ENCODE results near the gene ABCB8.

The ABCB8 gene

DNA sequence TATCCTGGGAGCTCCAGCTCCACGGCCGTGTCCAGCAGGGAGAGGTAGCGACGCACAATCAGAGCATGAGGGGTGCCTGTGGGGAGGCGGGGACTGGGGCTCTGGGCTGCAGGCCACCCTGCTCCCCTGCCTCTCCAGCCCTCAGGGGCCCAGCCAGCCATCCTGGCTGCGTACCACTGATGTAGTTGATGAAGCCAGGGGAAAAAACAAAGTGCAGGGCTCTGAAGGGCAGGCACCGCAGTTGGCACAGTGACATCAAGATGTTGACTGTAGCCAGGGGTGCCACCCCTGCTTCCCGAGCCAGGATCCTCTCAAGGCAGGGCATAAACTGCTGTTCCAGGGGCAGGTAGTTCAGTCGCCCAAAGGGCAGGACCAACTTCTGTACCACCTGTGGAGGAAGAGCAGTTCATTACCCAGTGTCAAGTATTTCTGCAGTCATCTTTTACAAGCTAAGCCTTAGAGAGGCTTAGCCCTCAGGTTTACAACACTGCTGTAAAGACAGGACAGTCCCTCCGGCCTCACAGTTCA is 49.5 kb downstream of the ABCB8 start (continued):
- TF ChIP-seq ZBTB1 (tag by site-specific recombination; IDR thresholded peaks at IDR 0.05): no peak
- 0 out of 2 replicates have a peak, but pooled peaks have one; percentile 29 for TF ChIP-seq ZNF629 (tag by site-specific recombination; IDR thresholded peaks at IDR 0.05)
- TF ChIP-seq ZNF155 (tag by site-specific recombination; IDR thresholded peaks at IDR 0.05): no peak
- TF ChIP-seq ZNF510 (tag by site-specific recombination; IDR thresholded peaks at IDR 0.05; ENCODE audit: insufficient replicate concordance): no peak
- no peak for TF ChIP-seq ZNF311 (tag by site-specific recombination; IDR thresholded peaks at IDR 0.05; ENCODE audit: borderline replicate concordance)
- no peak for TF ChIP-seq MEIS1 (CRISPR knock-in tag; IDR thresholded peaks at IDR 0.05; ENCODE audit: borderline replicate concordance)
- TF ChIP-seq ZNF302 (tag by site-specific recombination; IDR thresholded peaks at IDR 0.05; ENCODE audit: low read depth): no peak
- peak; percentile 89 for TF ChIP-seq SCRT2 (tag by site-specific recombination; IDR thresholded peaks at IDR 0.05)

DNA sequence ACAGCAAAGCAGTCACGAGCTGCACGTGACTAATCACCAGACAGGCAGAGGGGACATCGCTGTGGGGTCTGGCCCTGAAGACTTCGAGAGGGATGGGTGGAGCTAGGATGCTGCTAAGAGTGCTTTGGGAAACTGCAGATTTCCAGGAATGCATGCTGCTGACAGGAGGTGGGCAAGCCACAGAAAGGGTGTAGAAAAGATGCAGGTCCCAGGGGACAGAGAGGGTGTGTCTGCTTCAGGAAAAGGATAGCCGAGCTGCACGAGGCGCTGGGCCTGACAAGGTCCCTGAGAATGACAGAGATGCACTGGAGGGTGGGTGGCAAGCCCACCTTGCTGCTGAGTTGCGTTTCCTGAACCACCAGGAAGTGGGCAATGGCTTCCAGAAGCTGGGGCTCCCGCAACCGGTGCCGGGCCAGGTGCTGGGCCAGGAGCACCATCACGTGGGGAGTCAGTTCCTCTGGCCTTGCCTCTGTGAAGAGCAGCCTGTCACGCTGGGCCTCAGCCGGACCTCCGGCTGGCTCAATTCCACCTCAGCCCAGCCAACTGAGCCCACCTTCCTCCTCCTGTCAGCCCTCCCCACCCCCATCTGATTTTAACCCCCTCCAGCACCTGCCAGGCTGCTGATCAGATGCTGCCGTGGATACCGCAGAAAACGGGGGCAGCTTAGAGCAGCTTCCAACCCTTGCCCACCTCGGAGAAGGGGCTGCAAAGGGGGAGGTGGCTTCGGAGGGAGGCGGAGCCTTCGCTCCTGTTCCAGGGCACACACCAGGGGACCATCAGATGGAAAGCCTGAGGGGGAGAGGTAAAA is 50.2 kb downstream of the ABCB8 start:
- Histone ChIP-seq H3K36me3 (ENCODE audit: control insufficient read depth in 2 of 2, insufficient read depth in 1 of 2, low read length in 2 of 2) (peaks cover under 1 to 61% of the 10 kb centered on the region in 2 experiments; a peak in 2 of 3 replicates), H3K9me3 (ENCODE audit: control insufficient read depth, insufficient read depth, low read depth, low read length) (no peaks in the 10 kb centered on the region), H3K27ac (ENCODE audit: extremely low read depth, low read depth, low read length) (no peak overlapping the region), H3K4me3 (ENCODE audit: low read depth, low read length) (no peak overlapping the region), H3K4me1 (ENCODE audit: control insufficient read depth, insufficient read depth, low read length) (peaks cover 7% of the 10 kb centered on the region; the same call in 1 of the 2 replicates)
- ChIA-PET POLR2A (interaction anchor here (1.2 to 4.8 kb wide), 6 partner anchors 9 to 50 kb away, joined by 3 to 22 read pairs (median 6); partner anchors contain the start of genes ABCB8 and CDK5), CTCF (interaction anchor here (0.6 to 1.2 kb wide), 4 partner anchors 15 to 97 kb away, joined by 3 to 4 read pairs (median 4); no protein-coding TSS in a partner anchor)
- no peak for TF ChIP-seq ZNF777 (tag by site-specific recombination; IDR thresholded peaks at IDR 0.05; ENCODE audit: borderline replicate concordance)
- no peak for TF ChIP-seq ZNF140 (tag by site-specific recombination; IDR thresholded peaks at IDR 0.05)
- TF ChIP-seq ZNF600 (tag by site-specific recombination; IDR thresholded peaks at IDR 0.05): 0 out of 2 replicates have a peak, but pooled peaks have one; percentile 20
- no peak for TF ChIP-seq ZNF837 (tag by site-specific recombination; IDR thresholded peaks at IDR 0.05)
- TF ChIP-seq KLF9 (tag by site-specific recombination; IDR thresholded peaks at IDR 0.05; ENCODE audit: low read depth): peak; percentile 74
- no peak for TF ChIP-seq KLF7 (tag by site-specific recombination; IDR thresholded peaks at IDR 0.05; ENCODE audit: borderline replicate concordance)
- TF ChIP-seq ZNF37A (tag by site-specific recombination; IDR thresholded peaks at IDR 0.05): no peak
- TF ChIP-seq, protein P1, sequence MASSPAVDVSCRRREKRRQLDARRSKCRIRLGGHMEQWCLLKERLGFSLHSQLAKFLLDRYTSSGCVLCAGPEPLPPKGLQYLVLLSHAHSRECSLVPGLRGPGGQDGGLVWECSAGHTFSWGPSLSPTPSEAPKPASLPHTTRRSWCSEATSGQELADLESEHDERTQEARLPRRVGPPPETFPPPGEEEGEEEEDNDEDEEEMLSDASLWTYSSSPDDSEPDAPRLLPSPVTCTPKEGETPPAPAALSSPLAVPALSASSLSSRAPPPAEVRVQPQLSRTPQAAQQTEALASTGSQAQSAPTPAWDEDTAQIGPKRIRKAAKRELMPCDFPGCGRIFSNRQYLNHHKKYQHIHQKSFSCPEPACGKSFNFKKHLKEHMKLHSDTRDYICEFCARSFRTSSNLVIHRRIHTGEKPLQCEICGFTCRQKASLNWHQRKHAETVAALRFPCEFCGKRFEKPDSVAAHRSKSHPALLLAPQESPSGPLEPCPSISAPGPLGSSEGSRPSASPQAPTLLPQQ (tag by site-specific recombination; IDR thresholded peaks at IDR 0.05): no peak
- TF ChIP-seq ZNF776 (tag by site-specific recombination; IDR thresholded peaks at IDR 0.05; ENCODE audit: borderline replicate concordance): no peak
- TF ChIP-seq ZNF621 (tag by site-specific recombination; IDR thresholded peaks at IDR 0.05): no peak
- TF ChIP-seq ZNF629 (tag by site-specific recombination; IDR thresholded peaks at IDR 0.05): no peak; the same call in 1 of the 2 replicates
- no peak for TF ChIP-seq ZNF350 (tag by site-specific recombination; IDR thresholded peaks at IDR 0.05)
- no peak for TF ChIP-seq ZNF610 (tag by site-specific recombination; IDR thresholded peaks at IDR 0.05; ENCODE audit: borderline replicate concordance)
- TF ChIP-seq ZFP69B (tag by site-specific recombination; IDR thresholded peaks at IDR 0.05): no peak
- TF ChIP-seq, protein P2, sequence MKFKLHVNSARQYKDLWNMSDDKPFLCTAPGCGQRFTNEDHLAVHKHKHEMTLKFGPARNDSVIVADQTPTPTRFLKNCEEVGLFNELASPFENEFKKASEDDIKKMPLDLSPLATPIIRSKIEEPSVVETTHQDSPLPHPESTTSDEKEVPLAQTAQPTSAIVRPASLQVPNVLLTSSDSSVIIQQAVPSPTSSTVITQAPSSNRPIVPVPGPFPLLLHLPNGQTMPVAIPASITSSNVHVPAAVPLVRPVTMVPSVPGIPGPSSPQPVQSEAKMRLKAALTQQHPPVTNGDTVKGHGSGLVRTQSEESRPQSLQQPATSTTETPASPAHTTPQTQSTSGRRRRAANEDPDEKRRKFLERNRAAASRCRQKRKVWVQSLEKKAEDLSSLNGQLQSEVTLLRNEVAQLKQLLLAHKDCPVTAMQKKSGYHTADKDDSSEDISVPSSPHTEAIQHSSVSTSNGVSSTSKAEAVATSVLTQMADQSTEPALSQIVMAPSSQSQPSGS (tag by site-specific recombination; IDR thresholded peaks at IDR 0.05; ENCODE audit: low read depth): no peak
- TF ChIP-seq ZNF26 (tag by site-specific recombination; IDR thresholded peaks at IDR 0.05): no peak
- TF ChIP-seq SCRT1 (tag by site-specific recombination; IDR thresholded peaks at IDR 0.05; ENCODE audit: borderline replicate concordance): no peak
- TF ChIP-seq SALL2 (tag by site-specific recombination; IDR thresholded peaks at IDR 0.05; ENCODE audit: borderline replicate concordance): no peak
- no peak for TF ChIP-seq ZNF18 (tag by site-specific recombination; IDR thresholded peaks at IDR 0.05)
- no peak for TF ChIP-seq MEIS1 (CRISPR knock-in tag; IDR thresholded peaks at IDR 0.05; ENCODE audit: borderline replicate concordance)
- TF ChIP-seq, protein P3, sequence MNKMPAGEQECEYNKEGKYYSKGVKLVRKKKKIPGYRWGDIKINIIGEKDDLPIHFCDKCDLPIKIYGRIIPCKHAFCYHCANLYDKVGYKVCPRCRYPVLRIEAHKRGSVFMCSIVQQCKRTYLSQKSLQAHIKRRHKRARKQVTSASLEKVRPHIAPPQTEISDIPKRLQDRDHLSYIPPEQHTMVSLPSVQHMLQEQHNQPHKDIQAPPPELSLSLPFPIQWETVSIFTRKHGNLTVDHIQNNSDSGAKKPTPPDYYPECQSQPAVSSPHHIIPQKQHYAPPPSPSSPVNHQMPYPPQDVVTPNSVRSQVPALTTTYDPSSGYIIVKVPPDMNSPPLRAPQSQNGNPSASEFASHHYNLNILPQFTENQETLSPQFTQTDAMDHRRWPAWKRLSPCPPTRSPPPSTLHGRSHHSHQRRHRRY (tag by site-specific recombination; IDR thresholded peaks at IDR 0.05): no peak
- TF ChIP-seq ZNF785 (tag by site-specific recombination; IDR thresholded peaks at IDR 0.05): no peak

Measured in HEK293 (cell line).